H1 (cell line): Measurements from ENCODE around the gene STRA8. TPM values are rescaled to one million over a fixed set of nuclear protein-coding genes. Genes with fewer than 3 reads are reported as not detected.

Source experiments
- CTCF ChIA-PET: fragments of 300-600 bp; sonication (Branson Sonifier 250); formaldehyde crosslinking; loops from one replicate; lab custom pipeline; 2021; ENCODE audit not compliant: partially characterized antibody; lab: Charles Lee
- POLR2A ChIA-PET: fragments of 300-600 bp; sonication (Branson Sonifier 250); formaldehyde crosslinking; loops from one replicate; lab custom pipeline; 2021; ENCODE audit warnings: inconsistent platforms; ENCODE audit not compliant: partially characterized antibody; lab: Charles Lee
- DNase-seq, 2 experiments: peaks; one replicate each; pipeline versions ENCODE4 v3.0.0 to v3.0.0-alpha.2; 2010 to 2022; ENCODE audit warnings: low spot score in 2 of 2, low read depth in 1 of 2, mixed read lengths in 1 of 2
- FAIRE-seq: peaks from 2 replicates; lab custom pipeline; 2011; peaks lifted over from hg19 to GRCh38; lab: Jason Lieb, UNC
- H2AFZ ChIP-seq: 2 replicates; pipeline ENCODE4 v1.8.1; 2012; ENCODE audit warnings: low read length, inconsistent platforms
- H2AK5ac ChIP-seq: 2 replicates; pipeline ENCODE4 v1.6.1; 2013; ENCODE audit warnings: low read depth, low read length
- H2BK120ac ChIP-seq: replicated peaks from 2 replicates; pipeline ENCODE3; 2013; ENCODE audit warnings: low read depth, low read length, inconsistent platforms
- H2BK12ac ChIP-seq: 2 replicates; pipeline ENCODE4 v1.6.1; 2013; ENCODE audit warnings: low read depth, low read length
- H2BK15ac ChIP-seq: 2 replicates; pipeline ENCODE4 v1.6.1; 2013; ENCODE audit warnings: low read length
- H2BK20ac ChIP-seq: 2 replicates; pipeline ENCODE4 v1.6.1; 2013; ENCODE audit warnings: low read length
- H2BK5ac ChIP-seq: 2 replicates; pipeline ENCODE4 v1.6.1; 2013; ENCODE audit warnings: low read depth, low read length
- H3K14ac ChIP-seq: 2 replicates; pipeline ENCODE4 v1.6.1; 2013; ENCODE audit warnings: inconsistent platforms; ENCODE audit not compliant: insufficient read length
- H3K18ac ChIP-seq: 2 replicates; pipeline ENCODE4 v1.6.1; 2013; ENCODE audit warnings: low read length; ENCODE audit errors: extremely low read depth
- H3K23ac ChIP-seq: 2 replicates; pipeline ENCODE4 v1.6.1; 2013; ENCODE audit warnings: inconsistent platforms; ENCODE audit not compliant: insufficient read length
- H3K23me2 ChIP-seq: 2 replicates; pipeline ENCODE4 v1.6.1; 2013; ENCODE audit warnings: low read depth, low read length
- H3K27ac ChIP-seq: 2 replicates; pipeline ENCODE4 v1.6.1; 2011; ENCODE audit warnings: low read depth, low read length, inconsistent platforms
- H3K27me3 ChIP-seq, 4 experiments: replicated peaks in 1 of 4; 1 replicate in 1 of 4; 2 replicates in 3 of 4; pipeline versions ENCODE4 v1.6.1 to v1.8.1; 2011 to 2013; ENCODE audit warnings: low read length in 3 of 4, mild to moderate bottlenecking in 3 of 4, inconsistent platforms in 2 of 4, mixed read lengths in 2 of 4, moderate library complexity in 1 of 4; ENCODE audit not compliant: control insufficient read depth in 3 of 4, insufficient read depth in 3 of 4; ENCODE audit errors: extremely low read depth in 1 of 4
- H3K36me3 ChIP-seq, 4 experiments: 2 replicates each; pipeline versions ENCODE4 v1.6.1 to v1.8.1; 2011 to 2013; ENCODE audit warnings: mild to moderate bottlenecking in 4 of 4, low read length in 3 of 4, moderate library complexity in 2 of 4, control low read depth in 1 of 4, inconsistent platforms in 1 of 4; ENCODE audit not compliant: insufficient read depth in 4 of 4, control insufficient read depth in 2 of 4
- H3K4ac ChIP-seq: replicated peaks from 2 replicates; pipeline ENCODE3; 2013; ENCODE audit warnings: low read length, low read depth, mixed read lengths, inconsistent platforms; ENCODE audit not compliant: insufficient read length
- H3K4me1 ChIP-seq, 4 experiments: replicated peaks in 1 of 4; 1 replicate in 1 of 4; 2 replicates in 3 of 4; pipeline versions ENCODE4 v1.6.1 to v1.8.1; 2011 to 2013; ENCODE audit warnings: low read length in 3 of 4, inconsistent platforms in 2 of 4, mixed read lengths in 1 of 4; ENCODE audit not compliant: insufficient read depth in 4 of 4, control insufficient read depth in 3 of 4
- H3K4me2 ChIP-seq, 2 experiments: 2 replicates each; pipeline versions ENCODE4 v1.6.1 to v1.8.1; 2011 to 2013; ENCODE audit warnings: low read depth in 2 of 2, low read length in 2 of 2, control low read depth in 1 of 2, inconsistent platforms in 1 of 2, mild to moderate bottlenecking in 1 of 2; ENCODE audit not compliant: insufficient read depth in 1 of 2
- H3K4me3 ChIP-seq, 4 experiments: fragments of 200-600, 300-600 bp in 1 of 4; sonication (generic), shearing (Covaris generic), sonication (Bioruptor Twin) in 1 of 4; 2 replicates each; pipeline versions ENCODE4 v1.5.1 to v1.8.1; 2011 to 2016; ENCODE audit warnings: low read length in 4 of 4, low read depth in 3 of 4, control low read depth in 2 of 4, inconsistent platforms in 2 of 4, mild to moderate bottlenecking in 2 of 4, mixed read lengths in 1 of 4, moderate library complexity in 1 of 4; ENCODE audit not compliant: insufficient read depth in 2 of 4; ENCODE audit errors: extremely low read depth in 1 of 4
- H3K56ac ChIP-seq: replicated peaks from 2 replicates; pipeline ENCODE3; 2013; ENCODE audit warnings: low read depth, mild to moderate bottlenecking, mixed read lengths, low read length, inconsistent platforms; ENCODE audit not compliant: insufficient read length
- H3K79me1 ChIP-seq: 2 replicates; pipeline ENCODE4 v1.6.1; 2013; ENCODE audit warnings: low read depth, low read length, control low read depth
- H3K79me2 ChIP-seq, 2 experiments: 2 replicates each; pipeline versions ENCODE4 v1.6.1 to v1.8.1; 2012 to 2013; ENCODE audit warnings: low read length in 2 of 2, mild to moderate bottlenecking in 2 of 2, inconsistent platforms in 1 of 2; ENCODE audit not compliant: insufficient read depth in 2 of 2, control insufficient read depth in 1 of 2
- H3K9ac ChIP-seq, 4 experiments: replicated peaks in 1 of 4; 1 replicate in 1 of 4; 2 replicates in 3 of 4; pipeline versions ENCODE4 v1.6.1 to v1.8.1; 2011 to 2013; ENCODE audit warnings: low read depth in 3 of 4, low read length in 3 of 4, control low read depth in 2 of 4, mild to moderate bottlenecking in 2 of 4, moderate library complexity in 2 of 4, inconsistent platforms in 1 of 4; ENCODE audit errors: extremely low read depth in 1 of 4
- H3K9me3 ChIP-seq, 2 experiments: 2 replicates each; pipeline versions ENCODE4 v1.6.1 to v1.8.1; 2012 to 2013; ENCODE audit warnings: mild to moderate bottlenecking in 2 of 2, moderate library complexity in 2 of 2, control low read depth in 1 of 2, inconsistent platforms in 1 of 2, low read depth in 1 of 2, low read length in 1 of 2, mixed read lengths in 1 of 2; ENCODE audit not compliant: insufficient read depth in 2 of 2
- H4K20me1 ChIP-seq, 2 experiments: replicated peaks in 1 of 2; 2 replicates each; pipeline versions ENCODE3 to v1.8.1; 2011 to 2013; ENCODE audit warnings: inconsistent platforms in 2 of 2, low read length in 2 of 2, mild to moderate bottlenecking in 1 of 2; ENCODE audit not compliant: insufficient read depth in 2 of 2, control insufficient read depth in 1 of 2
- H4K5ac ChIP-seq: 2 replicates; pipeline ENCODE4 v1.6.1; 2013; ENCODE audit warnings: low read length, low read depth, mixed read lengths, inconsistent platforms; ENCODE audit not compliant: insufficient read length
- H4K8ac ChIP-seq: 2 replicates; pipeline ENCODE4 v1.8.0; 2013; ENCODE audit warnings: mild to moderate bottlenecking, moderate library complexity, low read length, inconsistent platforms; ENCODE audit not compliant: insufficient read depth; ENCODE audit errors: extremely low read depth
- H4K91ac ChIP-seq: replicated peaks from 2 replicates; pipeline ENCODE3; 2013; ENCODE audit warnings: low read length, mixed read lengths, inconsistent platforms; ENCODE audit not compliant: insufficient read length
- CBX5 ChIP-seq: fragments of 300-800, 300-1000 bp; sonication (generic); IDR thresholded peaks from 2 replicates; pipeline ENCODE4 v1.7.1; 2016; ENCODE audit warnings: antibody characterized with exemption, low read length, low read depth
- CHD1 ChIP-seq: IDR thresholded peaks from 2 replicates; pipeline ENCODE4 v1.6.1; 2012; ENCODE audit warnings: low read depth, low read length, improper control_type of control experiment
- FOSL1 ChIP-seq: IDR thresholded peaks from 2 replicates; pipeline ENCODE4 v1.6.1; 2011; ENCODE audit warnings: mild to moderate bottlenecking, low read depth, low read length, moderate library complexity; ENCODE audit not compliant: insufficient read depth
- MAFK ChIP-seq: IDR thresholded peaks from 2 replicates; pipeline ENCODE4 v1.6.1; 2012; ENCODE audit warnings: low read depth, mild to moderate bottlenecking, improper control_type of control experiment, low read length
- RBBP5 ChIP-seq: IDR thresholded peaks from 2 replicates; pipeline ENCODE4 v1.7.1; 2012; ENCODE audit warnings: low read depth, mild to moderate bottlenecking, inconsistent platforms, low read length, moderate library complexity, borderline replicate concordance
- TBP ChIP-seq: IDR thresholded peaks from 2 replicates; pipeline ENCODE4 v1.6.1; 2011; ENCODE audit warnings: low read depth, low read length, improper control_type of control experiment
- WGBS, 2 experiments: shearing (Covaris generic) in 1 of 2; methylation state at CpG; one replicate each; pipeline versions ENCODE4 v1.1.6 to v1.1.7; 2013 to 2015; ENCODE audit warnings: low lambda C conversion rate in 2 of 2, mixed read lengths in 2 of 2, inconsistent platforms in 1 of 2, low coverage in 1 of 2, missing lambda C conversion rate in 1 of 2; ENCODE audit not compliant: insufficient replicate concordance in 2 of 2, insufficient coverage in 1 of 2, insufficient read length in 1 of 2; ENCODE audit errors: extremely low coverage in 1 of 2, missing lambda C conversion rate in 1 of 2; 5-methylcytosine and 5-hydroxymethylcytosine counted together
- polyA plus RNA-seq, 7 experiments: library from polyadenylated mRNA; depleted of rRNA in 3 of 7; stranded (reverse) in 5 of 7; unstranded in 2 of 7; fragments of >200 nt in 5 of 7; fragments of 200-250 nt in 2 of 7; gene quantifications; 1 replicate in 5 of 7; 2 replicates in 1 of 7; 4 replicates in 1 of 7; pipeline versions ENCODE4 v1.2.1 to v1.2.3, GENCODE V29; 2011 to 2013; ENCODE audit warnings: missing spikeins in 2 of 7, mixed read lengths in 2 of 7
- total RNA-seq: library from RNA; stranded (reverse); fragmentation: NEBNext Ultra II Directional; extraction: Animal tissue kit (Norgen Biotek cat#: 25700); gene quantifications from 2 replicates; pipeline ENCODE4 v1.2.1, GENCODE V29; 2021

STRA8 gene
- total and polyA plus RNA-seq, 2 of the 8 experiments (the other 6 are each of a cell fraction or from before 2014, with no cell fraction given) = not detected

DNA sequence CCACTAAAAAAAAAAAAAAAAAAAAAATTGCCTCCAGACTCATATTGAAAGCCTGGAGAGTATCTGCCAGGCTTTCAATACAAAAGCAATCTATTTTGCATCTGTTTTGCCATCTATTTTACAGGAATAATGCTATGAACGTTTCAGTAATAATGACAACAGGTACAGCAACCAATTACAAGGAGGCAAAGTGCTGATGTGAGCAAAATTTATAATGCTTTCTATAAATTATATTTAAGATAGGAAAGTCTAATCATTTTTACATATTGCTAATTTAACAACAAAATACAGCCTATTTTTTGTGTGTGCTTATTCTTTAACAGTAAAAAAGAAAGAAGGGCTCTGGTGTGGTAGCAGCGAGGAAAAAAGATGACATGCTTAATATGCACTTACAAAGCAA lies 32.3 kb upstream of the STRA8 start:
- H3K79me2 ChIP-seq = no peaks in the 10 kb centered on the region
- no peak overlapping the region for H3K4me2 ChIP-seq
- no peak overlapping the region for H3K56ac ChIP-seq
- no peak overlapping the region for H2BK20ac ChIP-seq
- POLR2A ChIA-PET = no interaction called here
- H3K23ac ChIP-seq = no peak overlapping the region
- H2BK5ac ChIP-seq = no peak overlapping the region
- no peak overlapping the region for H3K4me3 ChIP-seq
- no peak overlapping the region for H2BK120ac ChIP-seq
- H4K91ac ChIP-seq = no peak overlapping the region
- H3K27me3 ChIP-seq = no peaks in the 10 kb centered on the region
- peaks cover 0 to 6% (median 2%) of the 10 kb centered on the region in 4 experiments; a peak in 3 of 7 replicates for H3K4me1 ChIP-seq
- no peak overlapping the region for H3K9ac ChIP-seq
- H2AK5ac ChIP-seq = no peak overlapping the region
- no peak overlapping the region for H2BK12ac ChIP-seq
- FAIRE-seq = no peak
- DNase-seq = no peak
- 83% methylated on average over 2 of the region's 2 CpGs; no CpG with 5 or more reads in 1 of the 2 experiments for WGBS, 2 experiments
- CTCF ChIA-PET = interaction anchor here (0.6 to 1.4 kb wide), 3 partner anchors 8 to 37 kb away, joined by 3 to 4 read pairs (median 3); no protein-coding TSS in a partner anchor
- H3K36me3 ChIP-seq = peaks cover 0 to 3% (median 0%) of the 10 kb centered on the region in 4 experiments; a peak in 1 of 8 replicates
- H2AFZ ChIP-seq = no peak overlapping the region
- TF ChIP-seq FOSL1 (no peak), CBX5 (no peak), MAFK (no peak; the same call in 1 of the 2 replicates), TBP (no peak), RBBP5 (no peak), CHD1 (no peak)
- peaks cover 0 to 1% of the 10 kb centered on the region in 2 experiments for H4K20me1 ChIP-seq
- no peaks in the 10 kb centered on the region for H3K9me3 ChIP-seq
- no peak overlapping the region for H2BK15ac ChIP-seq
- no peaks in the 10 kb centered on the region for H3K23me2 ChIP-seq
- no peak overlapping the region for H4K5ac ChIP-seq
- no peak overlapping the region for H3K4ac ChIP-seq
- no peak overlapping the region for H3K27ac ChIP-seq
- no peaks in the 10 kb centered on the region; the same call in 1 of the 2 replicates for H3K79me1 ChIP-seq
- no peak overlapping the region for H3K18ac ChIP-seq
- no peak overlapping the region for H3K14ac ChIP-seq
- H4K8ac ChIP-seq = no peak overlapping the region
